ENCODE results near the gene FHAD1. TPM values are rescaled to one million over a fixed set of nuclear protein-coding genes. Genes with fewer than 3 reads are reported as not detected.
A peak's percentile ranks its signal among the peaks of the same experiment; 100 is the strongest.

The FHAD1 gene
- total RNA-seq, 6 donors from 2014 or later = 2.0 to 45.8 (median 12.5) TPM

- Histone ChIP-seq H3K27me3 (no peaks in the 10 kb centered on the region), H3K4me3 (no peak overlapping the region), H3K36me3 (no peaks in the 10 kb centered on the region), H3K9me3 (no peaks in the 10 kb centered on the region), H3K4me1 (peaks cover 6 to 27% (median 12%) of the 10 kb centered on the region in 4 donors), H3K27ac (no peak overlapping the region)
- ATAC-seq (ENCODE audit: low FRiP score in 2 of 2) (peak in 1 of 2 donors; percentile 60), DNase-seq (no peak)
- 55 to 57% methylated on average over 21 of the region's 21 CpGs for WGBS, 2 donors
- TF ChIP-seq POLR2A (IDR thresholded peaks at IDR 0.05) (no peak), EP300 (IDR thresholded peaks at IDR 0.05) (no peak), CTCF (IDR thresholded peaks at IDR 0.05) (peak in 3 of 6 experiments; percentile 6 to 21 (median 9)), POLR2AphosphoS5 (IDR thresholded peaks at IDR 0.05) (no peak)
Observed at GRCh38 chr1:15329104-15329820, 82.2 kb downstream of the FHAD1 start.

- no peaks in the 10 kb centered on the region for H3K36me3 ChIP-seq
- no peak for ATAC-seq (ENCODE audit: low FRiP score in 2 of 2)
Observed at GRCh38 chr1:15330028-15330427, 83.0 kb downstream of the FHAD1 start.

GRCh38 chr1:15331180-15331579 lies 84.2 kb downstream of the FHAD1 start:
- ATAC-seq (ENCODE audit: low FRiP score in 2 of 2) = no peak

More at GRCh38 chr1:15330028-15330427, 83.0 kb downstream of the FHAD1 start:
- Histone ChIP-seq H3K4me3 (no peak overlapping the region), H3K27me3 (no peaks in the 10 kb centered on the region), H3K27ac (no peak overlapping the region), H3K9me3 (no peaks in the 10 kb centered on the region), H3K4me1 (peaks cover 6 to 25% (median 12%) of the 10 kb centered on the region in 4 donors)
- TF ChIP-seq POLR2A (IDR thresholded peaks at IDR 0.05) (no peak), POLR2AphosphoS5 (IDR thresholded peaks at IDR 0.05) (no peak), CTCF (IDR thresholded peaks at IDR 0.05) (no peak), EP300 (IDR thresholded peaks at IDR 0.05) (no peak)
- DNase-seq = no peak
- 90 to 92% methylated on average over 8 of the region's 8 CpGs for WGBS, 2 donors

GRCh38 chr1:15331734-15332133 lies 84.7 kb downstream of the FHAD1 start:
- peaks cover 6 to 27% (median 13%) of the 10 kb centered on the region in 4 donors for H3K4me1 ChIP-seq
- no peaks in the 10 kb centered on the region for H3K9me3 ChIP-seq
- WGBS, 2 donors = 81 to 84% methylated on average over 2 of the region's 2 CpGs
- H3K36me3 ChIP-seq = no peaks in the 10 kb centered on the region
- no peak overlapping the region for H3K27ac ChIP-seq
- no peak for DNase-seq
- no peak overlapping the region for H3K4me3 ChIP-seq
- ATAC-seq (ENCODE audit: low FRiP score in 2 of 2) = no peak
- TF ChIP-seq POLR2AphosphoS5 (IDR thresholded peaks at IDR 0.05) (no peak), EP300 (IDR thresholded peaks at IDR 0.05) (no peak), POLR2A (IDR thresholded peaks at IDR 0.05) (no peak), CTCF (IDR thresholded peaks at IDR 0.05) (no peak)
- H3K27me3 ChIP-seq = no peaks in the 10 kb centered on the region

More at GRCh38 chr1:15331180-15331579, 84.2 kb downstream of the FHAD1 start:
- H3K9me3 ChIP-seq = no peaks in the 10 kb centered on the region
- H3K4me3 ChIP-seq = no peak overlapping the region
- H3K4me1 ChIP-seq = peaks cover 6 to 25% (median 12%) of the 10 kb centered on the region in 4 donors
- no peak overlapping the region for H3K27ac ChIP-seq
- TF ChIP-seq POLR2AphosphoS5 (IDR thresholded peaks at IDR 0.05) (no peak), POLR2A (IDR thresholded peaks at IDR 0.05) (no peak), EP300 (IDR thresholded peaks at IDR 0.05) (no peak), CTCF (IDR thresholded peaks at IDR 0.05) (no peak)
- DNase-seq = no peak
- WGBS, 2 donors = 96% methylated on average over 5 of the region's 5 CpGs
- H3K36me3 ChIP-seq = no peaks in the 10 kb centered on the region
- no peaks in the 10 kb centered on the region for H3K27me3 ChIP-seq

GRCh38 chr1:15332525-15332924 lies 85.5 kb downstream of the FHAD1 start:
- H3K27ac ChIP-seq = no peak overlapping the region
- H3K36me3 ChIP-seq = no peaks in the 10 kb centered on the region
- no peak for ATAC-seq (ENCODE audit: low FRiP score in 2 of 2)
- H3K4me1 ChIP-seq = peaks cover 10 to 28% (median 17%) of the 10 kb centered on the region in 4 donors
- no peak for DNase-seq
- 78 to 82% methylated on average over 4 of the region's 4 CpGs for WGBS, 2 donors
- H3K9me3 ChIP-seq = no peaks in the 10 kb centered on the region
- H3K27me3 ChIP-seq = no peaks in the 10 kb centered on the region
- TF ChIP-seq POLR2AphosphoS5 (IDR thresholded peaks at IDR 0.05) = no peak
- no peak for TF ChIP-seq CTCF (IDR thresholded peaks at IDR 0.05)
- TF ChIP-seq POLR2A (IDR thresholded peaks at IDR 0.05) = no peak
- H3K4me3 ChIP-seq = no peak overlapping the region

All from upper lobe of left lung (tissue), 6 donors.